HepG2 (cell line): Measurements from ENCODE around the gene LDLRAD3.

Source experiments
- ZFP41 ChIP-seq: sonication (generic); formaldehyde crosslinking; IDR thresholded peaks from 2 replicates; pipeline ENCODE4 v1.4.0; 2020; ENCODE audit warnings: mild to moderate bottlenecking, missing genetic modification reagents, borderline replicate concordance
- ZNF10 ChIP-seq: sonication (generic); formaldehyde crosslinking; IDR thresholded peaks from 2 replicates; pipeline ENCODE4 v1.4.0; 2020; ENCODE audit warnings: mild to moderate bottlenecking, low read depth, missing genetic modification reagents, borderline replicate concordance
- TF ChIP-seq, protein P1 (sequence below): sonication (generic); formaldehyde crosslinking; IDR thresholded peaks from 2 replicates; pipeline ENCODE4 v1.9.0; 2022; ENCODE audit warnings: missing genetic modification reagents, mild to moderate bottlenecking, borderline replicate concordance
- TF ChIP-seq, protein P2 (sequence below): IDR thresholded peaks from 2 replicates; pipeline ENCODE4 v1.6.1; 2016

DNA sequence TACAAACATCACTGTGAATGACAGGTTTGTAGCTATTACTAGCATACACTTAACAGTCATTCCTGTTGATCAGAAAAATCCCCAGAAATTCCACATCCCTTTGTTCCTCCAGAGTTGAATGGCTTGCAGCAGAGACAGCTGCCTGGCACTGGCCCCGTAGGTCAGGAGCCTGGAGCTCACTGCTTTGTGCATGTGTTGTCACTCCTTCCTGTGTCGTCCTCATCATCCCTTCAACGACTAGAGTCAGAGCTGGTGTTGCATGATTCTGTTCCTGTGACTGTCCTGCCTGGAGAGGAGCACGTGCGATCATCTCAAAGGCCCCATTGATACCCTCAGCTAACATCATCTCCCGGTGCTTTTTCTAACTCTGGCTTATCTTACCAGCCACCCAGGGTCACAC lies 58.3 kb downstream of the LDLRAD3 start:
- TF ChIP-seq, protein P1, sequence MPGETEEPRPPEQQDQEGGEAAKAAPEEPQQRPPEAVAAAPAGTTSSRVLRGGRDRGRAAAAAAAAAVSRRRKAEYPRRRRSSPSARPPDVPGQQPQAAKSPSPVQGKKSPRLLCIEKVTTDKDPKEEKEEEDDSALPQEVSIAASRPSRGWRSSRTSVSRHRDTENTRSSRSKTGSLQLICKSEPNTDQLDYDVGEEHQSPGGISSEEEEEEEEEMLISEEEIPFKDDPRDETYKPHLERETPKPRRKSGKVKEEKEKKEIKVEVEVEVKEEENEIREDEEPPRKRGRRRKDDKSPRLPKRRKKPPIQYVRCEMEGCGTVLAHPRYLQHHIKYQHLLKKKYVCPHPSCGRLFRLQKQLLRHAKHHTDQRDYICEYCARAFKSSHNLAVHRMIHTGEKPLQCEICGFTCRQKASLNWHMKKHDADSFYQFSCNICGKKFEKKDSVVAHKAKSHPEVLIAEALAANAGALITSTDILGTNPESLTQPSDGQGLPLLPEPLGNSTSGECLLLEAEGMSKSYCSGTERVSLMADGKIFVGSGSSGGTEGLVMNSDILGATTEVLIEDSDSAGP, result no peak
- TF ChIP-seq, protein P2, sequence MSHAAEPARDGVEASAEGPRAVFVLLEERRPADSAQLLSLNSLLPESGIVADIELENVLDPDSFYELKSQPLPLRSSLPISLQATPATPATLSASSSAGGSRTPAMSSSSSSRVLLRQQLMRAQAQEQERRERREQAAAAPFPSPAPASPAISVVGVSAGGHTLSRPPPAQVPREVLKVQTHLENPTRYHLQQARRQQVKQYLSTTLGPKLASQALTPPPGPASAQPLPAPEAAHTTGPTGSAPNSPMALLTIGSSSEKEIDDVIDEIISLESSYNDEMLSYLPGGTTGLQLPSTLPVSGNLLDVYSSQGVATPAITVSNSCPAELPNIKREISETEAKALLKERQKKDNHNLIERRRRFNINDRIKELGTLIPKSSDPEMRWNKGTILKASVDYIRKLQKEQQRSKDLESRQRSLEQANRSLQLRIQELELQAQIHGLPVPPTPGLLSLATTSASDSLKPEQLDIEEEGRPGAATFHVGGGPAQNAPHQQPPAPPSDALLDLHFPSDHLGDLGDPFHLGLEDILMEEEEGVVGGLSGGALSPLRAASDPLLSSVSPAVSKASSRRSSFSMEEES, result no peak
- TF ChIP-seq ZFP41 (CRISPR knock-in tag), result no peak
- no peak for TF ChIP-seq ZNF10 (CRISPR knock-in tag)
